ENCODE data around the gene PLA2G12A. TPM values are rescaled to one million over a fixed set of nuclear protein-coding genes. Genes with fewer than 3 reads are reported as not detected.

Gene PLA2G12A
- total and polyA plus RNA-seq, 2 of the 8 experiments (the other 6 are each of a cell fraction or from before 2014, with no cell fraction given): 26.6 to 47.2 TPM

DNA sequence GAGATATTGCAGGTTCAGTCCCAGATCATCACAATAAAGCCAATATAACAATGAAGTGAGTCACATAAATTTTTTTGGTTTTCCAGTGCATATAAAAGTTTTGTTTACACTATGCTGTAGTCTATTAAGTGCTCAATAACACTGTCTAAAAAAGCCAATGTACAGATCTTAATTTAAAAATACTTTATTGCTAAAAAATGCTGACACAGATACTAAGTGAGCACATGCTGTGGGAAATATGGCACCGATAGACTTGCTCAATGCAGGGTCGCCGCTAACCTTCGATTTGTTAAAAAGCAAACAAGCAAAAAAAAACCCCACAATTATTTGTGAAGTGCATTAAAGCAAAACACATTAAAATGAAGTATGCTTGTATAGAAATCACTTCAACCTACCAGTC is 10.3 kb downstream of the PLA2G12A start:
- Histone ChIP-seq H3K79me1 (ENCODE audit: low read depth, low read length) (no peaks in the 10 kb centered on the region), H2BK15ac (ENCODE audit: low read length) (no peak overlapping the region), H2AFZ (ENCODE audit: low read length) (no peak overlapping the region), H3K14ac (ENCODE audit: insufficient read length) (no peak overlapping the region), H3K27me3 (replicated peaks in 1 of 4; ENCODE audit: control insufficient read depth in 3 of 4, extremely low read depth in 1 of 4, insufficient read depth in 3 of 4, low read length in 3 of 4) (no peaks in the 10 kb centered on the region), H3K18ac (ENCODE audit: extremely low read depth, low read length) (no peak overlapping the region), H2BK5ac (ENCODE audit: low read depth, low read length) (no peak overlapping the region), H2BK120ac (replicated peaks; ENCODE audit: low read depth, low read length) (no peak overlapping the region), H4K8ac (ENCODE audit: extremely low read depth, insufficient read depth, low read length) (no peak overlapping the region), H4K91ac (replicated peaks; ENCODE audit: insufficient read length, low read length) (no peak overlapping the region), H3K79me2 (ENCODE audit: control insufficient read depth in 1 of 2, insufficient read depth in 2 of 2, low read length in 2 of 2) (peaks cover 8 to 49% of the 10 kb centered on the region in 2 experiments), H3K9me3 (ENCODE audit: insufficient read depth in 2 of 2, low read depth in 1 of 2, low read length in 1 of 2) (no peaks in the 10 kb centered on the region), H3K36me3 (ENCODE audit: control insufficient read depth in 2 of 4, insufficient read depth in 4 of 4, low read length in 3 of 4) (peaks cover 0 to 24% (median 12%) of the 10 kb centered on the region in 4 experiments; a peak in 6 of 8 replicates), H3K4me3 (ENCODE audit: extremely low read depth in 1 of 4, insufficient read depth in 2 of 4, low read depth in 3 of 4, low read length in 4 of 4) (no peak overlapping the region), H3K4ac (replicated peaks; ENCODE audit: insufficient read length, low read depth, low read length) (no peak overlapping the region), H2BK12ac (ENCODE audit: low read depth, low read length) (no peak overlapping the region), H3K4me1 (replicated peaks in 1 of 4; ENCODE audit: control insufficient read depth in 3 of 4, insufficient read depth in 4 of 4, low read length in 3 of 4) (no peaks in the 10 kb centered on the region), H3K56ac (replicated peaks; ENCODE audit: insufficient read length, low read depth, low read length) (no peak overlapping the region), H3K23me2 (ENCODE audit: low read depth, low read length) (no peaks in the 10 kb centered on the region), H3K23ac (ENCODE audit: insufficient read length) (no peak overlapping the region), H4K5ac (ENCODE audit: insufficient read length, low read depth, low read length) (no peak overlapping the region), H3K4me2 (ENCODE audit: insufficient read depth in 1 of 2, low read depth in 2 of 2, low read length in 2 of 2) (no peak overlapping the region), H3K27ac (ENCODE audit: low read depth, low read length) (no peak overlapping the region), H2AK5ac (ENCODE audit: low read depth, low read length) (no peak overlapping the region), H4K20me1 (replicated peaks in 1 of 2; ENCODE audit: control insufficient read depth in 1 of 2, insufficient read depth in 2 of 2, low read length in 2 of 2) (no peaks in the 10 kb centered on the region), H2BK20ac (ENCODE audit: low read length) (no peak overlapping the region), H3K9ac (replicated peaks in 1 of 4; ENCODE audit: extremely low read depth in 1 of 4, low read depth in 3 of 4, low read length in 3 of 4) (no peak overlapping the region)
- DNase-seq (ENCODE audit: low read depth in 1 of 2, low spot score in 2 of 2) (no peak), FAIRE-seq (no peak)
- ChIA-PET POLR2A (ENCODE audit: partially characterized antibody) (no interaction called here), CTCF (ENCODE audit: partially characterized antibody) (no interaction called here)
- WGBS, 2 experiments (ENCODE audit: extremely low coverage in 1 of 2, insufficient coverage in 1 of 2, insufficient read length in 1 of 2, insufficient replicate concordance in 2 of 2, low coverage in 1 of 2, low lambda C conversion rate in 2 of 2, missing lambda C conversion rate in 1 of 2): 93% methylated on average over 4 of the region's 4 CpGs; no CpG with 5 or more reads in 1 of the 2 experiments
- TF ChIP-seq BCL11A (IDR thresholded peaks at IDR 0.05; ENCODE audit: low read depth in 2 of 2, low read length in 2 of 2) (no peak), JUN (IDR thresholded peaks at IDR 0.05; ENCODE audit: low read depth, low read length) (no peak), SIRT6 (IDR thresholded peaks at IDR 0.05; ENCODE audit: low read length) (no peak), KDM4A (IDR thresholded peaks at IDR 0.05; ENCODE audit: low read depth, low read length, severe bottlenecking) (no peak), FOSL1 (IDR thresholded peaks at IDR 0.05; ENCODE audit: insufficient read depth, low read depth, low read length) (no peak), EP300 (IDR thresholded peaks at IDR 0.05; ENCODE audit: borderline replicate concordance in 1 of 2, low read depth in 2 of 2, low read length in 2 of 2) (no peak), CHD1 (IDR thresholded peaks at IDR 0.05; ENCODE audit: low read depth, low read length) (no peak)
- TF ChIP-seq, protein P1, sequence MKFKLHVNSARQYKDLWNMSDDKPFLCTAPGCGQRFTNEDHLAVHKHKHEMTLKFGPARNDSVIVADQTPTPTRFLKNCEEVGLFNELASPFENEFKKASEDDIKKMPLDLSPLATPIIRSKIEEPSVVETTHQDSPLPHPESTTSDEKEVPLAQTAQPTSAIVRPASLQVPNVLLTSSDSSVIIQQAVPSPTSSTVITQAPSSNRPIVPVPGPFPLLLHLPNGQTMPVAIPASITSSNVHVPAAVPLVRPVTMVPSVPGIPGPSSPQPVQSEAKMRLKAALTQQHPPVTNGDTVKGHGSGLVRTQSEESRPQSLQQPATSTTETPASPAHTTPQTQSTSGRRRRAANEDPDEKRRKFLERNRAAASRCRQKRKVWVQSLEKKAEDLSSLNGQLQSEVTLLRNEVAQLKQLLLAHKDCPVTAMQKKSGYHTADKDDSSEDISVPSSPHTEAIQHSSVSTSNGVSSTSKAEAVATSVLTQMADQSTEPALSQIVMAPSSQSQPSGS (IDR thresholded peaks at IDR 0.05; ENCODE audit: low read length): no peak
- TF ChIP-seq, protein P2, sequence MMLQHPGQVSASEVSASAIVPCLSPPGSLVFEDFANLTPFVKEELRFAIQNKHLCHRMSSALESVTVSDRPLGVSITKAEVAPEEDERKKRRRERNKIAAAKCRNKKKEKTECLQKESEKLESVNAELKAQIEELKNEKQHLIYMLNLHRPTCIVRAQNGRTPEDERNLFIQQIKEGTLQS (IDR thresholded peaks at IDR 0.05; ENCODE audit: insufficient read depth, low read depth, low read length): no peak
